Chondrocyte (in vitro differentiated cells): ENCODE results near the gene CD44. TPM values are rescaled to one million over a fixed set of nuclear protein-coding genes. Genes with fewer than 3 reads are reported as not detected.

ENCODE experiments used
- DNase-seq: peaks from one replicate; pipeline ENCODE4 v3.0.0; 2021; ENCODE audit warnings: mixed read lengths, low spot score
- H3K27ac Mint-ChIP-seq: one replicate; pipeline ENCODE4 v1.8.0; 2021; ENCODE audit warnings: mild to moderate bottlenecking, moderate library complexity, mixed read lengths; ENCODE audit not compliant: unreplicated experiment
- H3K27me3 Mint-ChIP-seq: 2 replicates; pipeline ENCODE4 v1.8.0; 2021; ENCODE audit warnings: low read depth, mixed read lengths
- H3K36me3 Mint-ChIP-seq: 2 replicates; pipeline ENCODE4 v1.8.0; 2021; ENCODE audit warnings: low read depth, mixed read lengths
- H3K4me1 Mint-ChIP-seq: 2 replicates; pipeline ENCODE4 v1.8.0; 2021; ENCODE audit warnings: low read depth, mild to moderate bottlenecking, mixed read lengths
- H3K4me3 Mint-ChIP-seq: one replicate; pipeline ENCODE4 v1.8.0; 2021; ENCODE audit warnings: mild to moderate bottlenecking, moderate library complexity, mixed read lengths; ENCODE audit not compliant: unreplicated experiment
- H3K9me3 Mint-ChIP-seq: 2 replicates; pipeline ENCODE4 v1.8.0; 2021; ENCODE audit warnings: low read depth, mixed read lengths
- total RNA-seq: library from RNA; stranded (reverse); gene quantifications from 3 replicates; pipeline ENCODE4 v1.2.1, GENCODE V29; 2021
- TF ChIP-seq, protein P1 (sequence below): fragments of 200-600 bp; sonication (generic); IDR thresholded peaks from 2 replicates; pipeline ENCODE4 v1.5.0; 2021; ENCODE audit warnings: antibody characterized with exemption, mild to moderate bottlenecking, moderate library complexity

Gene CD44
- total RNA-seq, 1 donor from 2014 or later: 179 TPM

DNA sequence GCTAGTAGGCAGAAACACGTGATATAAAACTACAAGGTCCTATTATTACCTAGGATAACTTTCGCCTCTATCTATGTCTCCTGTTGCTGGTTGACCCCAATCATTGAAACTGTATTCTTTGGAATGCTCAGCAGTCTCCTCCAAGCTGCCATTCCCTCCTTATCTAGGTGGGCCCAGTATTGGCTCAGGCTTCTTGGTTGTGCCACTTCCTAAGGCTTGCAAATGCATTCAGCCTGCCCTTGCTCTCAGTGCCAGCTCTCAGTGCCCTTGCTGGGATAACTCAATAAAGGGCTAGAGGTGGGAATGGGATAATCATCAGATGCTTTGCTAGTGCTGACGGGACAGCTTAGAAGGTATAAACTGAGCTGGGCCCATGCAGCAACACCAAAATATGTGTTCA is 13.6 kb downstream of the CD44 start:
- no peaks in the 10 kb centered on the region for H3K27me3 Mint-ChIP-seq

DNA sequence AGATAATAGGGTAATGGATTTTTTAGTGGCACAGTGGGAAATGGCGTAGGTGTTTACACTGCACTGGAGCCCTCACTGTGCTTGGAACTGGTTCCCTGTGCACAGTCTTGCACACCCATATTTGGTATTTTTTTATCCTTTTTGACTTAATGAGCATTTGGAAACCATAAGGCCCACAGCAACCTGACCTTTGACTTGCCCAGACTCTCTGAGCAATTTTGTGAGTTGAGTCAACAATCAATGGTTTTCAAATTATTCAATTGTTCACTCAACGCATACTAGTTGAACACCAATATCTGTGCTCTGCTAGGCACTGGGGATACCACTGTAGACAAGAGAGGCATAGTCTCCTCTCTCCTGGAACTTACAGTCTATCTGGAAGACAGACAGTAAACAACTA is 14.3 kb downstream of the CD44 start:
- Mint-ChIP-seq H3K9me3 (no peaks in the 10 kb centered on the region), H3K4me3 (no peak overlapping the region), H3K4me1 (peaks cover 23% of the 10 kb centered on the region), H3K27ac (no peak overlapping the region), H3K36me3 (peaks cover 5% of the 10 kb centered on the region), H3K27me3 (no peaks in the 10 kb centered on the region)
- DNase-seq: no peak
- TF ChIP-seq, protein P1, sequence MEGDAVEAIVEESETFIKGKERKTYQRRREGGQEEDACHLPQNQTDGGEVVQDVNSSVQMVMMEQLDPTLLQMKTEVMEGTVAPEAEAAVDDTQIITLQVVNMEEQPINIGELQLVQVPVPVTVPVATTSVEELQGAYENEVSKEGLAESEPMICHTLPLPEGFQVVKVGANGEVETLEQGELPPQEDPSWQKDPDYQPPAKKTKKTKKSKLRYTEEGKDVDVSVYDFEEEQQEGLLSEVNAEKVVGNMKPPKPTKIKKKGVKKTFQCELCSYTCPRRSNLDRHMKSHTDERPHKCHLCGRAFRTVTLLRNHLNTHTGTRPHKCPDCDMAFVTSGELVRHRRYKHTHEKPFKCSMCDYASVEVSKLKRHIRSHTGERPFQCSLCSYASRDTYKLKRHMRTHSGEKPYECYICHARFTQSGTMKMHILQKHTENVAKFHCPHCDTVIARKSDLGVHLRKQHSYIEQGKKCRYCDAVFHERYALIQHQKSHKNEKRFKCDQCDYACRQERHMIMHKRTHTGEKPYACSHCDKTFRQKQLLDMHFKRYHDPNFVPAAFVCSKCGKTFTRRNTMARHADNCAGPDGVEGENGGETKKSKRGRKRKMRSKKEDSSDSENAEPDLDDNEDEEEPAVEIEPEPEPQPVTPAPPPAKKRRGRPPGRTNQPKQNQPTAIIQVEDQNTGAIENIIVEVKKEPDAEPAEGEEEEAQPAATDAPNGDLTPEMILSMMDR: no peak

More for the DNA sequence above, 13.6 kb downstream of the CD44 start:
- H3K27ac Mint-ChIP-seq: no peak overlapping the region
- no peak for DNase-seq
- peaks cover 5% of the 10 kb centered on the region for H3K36me3 Mint-ChIP-seq
- H3K9me3 Mint-ChIP-seq: no peaks in the 10 kb centered on the region
- TF ChIP-seq, protein P1: no peak
- peaks cover 23% of the 10 kb centered on the region for H3K4me1 Mint-ChIP-seq
- H3K4me3 Mint-ChIP-seq: no peak overlapping the region

DNA sequence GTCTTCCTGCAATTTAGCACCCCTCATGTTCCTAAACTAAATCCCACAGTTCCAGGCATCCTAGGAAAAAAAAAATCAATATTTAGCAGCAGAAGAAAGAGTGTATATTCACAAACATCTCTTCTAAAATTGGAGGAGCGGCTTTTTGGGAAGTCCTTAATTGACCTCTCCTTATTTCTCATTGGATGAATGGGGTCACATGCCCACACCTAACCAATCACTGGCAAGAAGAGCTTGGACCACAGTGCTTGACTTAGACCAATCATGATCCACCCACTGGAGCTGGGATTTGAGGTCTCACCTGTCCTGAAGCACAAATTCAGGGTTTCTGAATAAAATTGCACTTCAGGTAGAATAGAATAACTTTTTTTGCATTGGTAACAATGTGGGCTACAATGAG is 16.0 kb downstream of the CD44 start:
- H3K4me3 Mint-ChIP-seq: no peak overlapping the region
- no peaks in the 10 kb centered on the region for H3K27me3 Mint-ChIP-seq
- peaks cover 31% of the 10 kb centered on the region for H3K4me1 Mint-ChIP-seq
- no peak overlapping the region for H3K27ac Mint-ChIP-seq
- no peak for DNase-seq
- H3K36me3 Mint-ChIP-seq: peaks cover 5% of the 10 kb centered on the region
- TF ChIP-seq, protein P1: no peak
- no peaks in the 10 kb centered on the region for H3K9me3 Mint-ChIP-seq

DNA sequence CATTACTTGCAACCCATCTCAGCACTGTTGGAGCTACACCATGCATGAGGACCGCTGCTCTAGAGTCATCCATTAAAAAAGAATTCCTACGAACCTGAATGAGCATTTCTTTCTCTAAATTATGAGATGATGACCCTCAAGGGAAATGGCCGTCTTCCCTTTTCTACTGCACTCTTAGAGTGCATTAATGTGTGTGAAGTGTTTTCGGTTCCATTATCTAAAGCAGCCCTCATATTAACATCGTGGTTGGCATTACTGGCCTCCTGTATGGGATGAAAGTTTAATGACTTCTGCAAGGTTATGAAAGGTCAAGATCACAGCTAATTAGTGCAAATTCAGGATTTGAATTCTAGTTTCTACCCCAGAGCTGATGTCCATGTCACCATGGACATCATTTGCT is 16.7 kb downstream of the CD44 start:
- TF ChIP-seq, protein P1: no peak
- peaks cover 29% of the 10 kb centered on the region for H3K4me1 Mint-ChIP-seq
- H3K27ac Mint-ChIP-seq: no peak overlapping the region
- DNase-seq: no peak
- H3K4me3 Mint-ChIP-seq: no peak overlapping the region
- H3K36me3 Mint-ChIP-seq: peaks cover 5% of the 10 kb centered on the region
- H3K27me3 Mint-ChIP-seq: no peaks in the 10 kb centered on the region
- no peaks in the 10 kb centered on the region for H3K9me3 Mint-ChIP-seq

DNA sequence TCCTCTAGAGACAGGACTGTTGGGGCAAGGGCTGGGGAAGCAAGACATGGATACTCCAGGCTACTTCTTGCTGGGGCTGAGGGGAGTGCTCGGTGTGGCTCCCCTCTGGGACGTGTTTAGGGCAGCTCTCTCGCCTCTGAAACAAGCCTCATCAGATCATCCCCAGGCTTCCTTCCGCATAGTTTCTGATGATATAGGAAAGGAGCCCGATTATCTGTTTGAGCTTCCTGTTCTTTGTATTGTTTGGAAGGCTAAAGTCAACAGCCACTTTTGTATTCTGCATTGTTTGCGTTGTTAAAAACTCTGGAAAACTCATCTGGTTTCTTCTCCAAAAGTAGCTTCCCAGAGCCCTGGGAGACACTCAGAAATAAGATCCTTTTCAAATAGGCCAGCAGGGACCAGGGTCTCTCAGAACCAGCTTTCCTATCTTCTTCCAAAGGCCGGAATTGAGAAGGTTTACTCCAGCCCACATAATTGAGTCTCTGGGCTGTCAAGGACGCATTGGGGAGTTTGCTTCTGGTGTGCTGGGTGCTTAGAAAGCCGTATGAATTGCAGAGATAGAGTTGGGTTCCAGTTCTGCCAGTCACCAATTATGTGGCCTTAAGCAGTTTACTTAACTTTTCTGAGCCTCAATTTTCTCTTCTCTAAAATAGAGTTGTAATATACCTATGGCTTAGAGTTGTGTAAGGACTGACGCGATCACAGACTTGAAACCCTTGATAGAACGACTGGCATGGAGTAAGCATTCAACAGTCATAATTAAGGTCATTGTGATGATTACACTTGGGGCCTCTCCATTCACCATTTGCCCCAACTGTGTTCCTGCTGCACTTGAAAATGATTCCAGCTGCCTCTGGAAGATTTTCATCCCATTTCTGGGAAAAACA is 19.1 kb downstream of the CD44 start:
- H3K27me3 Mint-ChIP-seq: no peaks in the 10 kb centered on the region
- no peak overlapping the region for H3K4me3 Mint-ChIP-seq
- H3K9me3 Mint-ChIP-seq: no peaks in the 10 kb centered on the region
- TF ChIP-seq, protein P1: no peak
- H3K27ac Mint-ChIP-seq: no peak overlapping the region
- peaks cover 34% of the 10 kb centered on the region for H3K4me1 Mint-ChIP-seq
- H3K36me3 Mint-ChIP-seq: peaks cover 5% of the 10 kb centered on the region
- no peak for DNase-seq
